Activated CD8-positive, alpha-beta memory T cell treated with anti-CD3 and anti-CD28 coated beads for 1 hour (primary cell): ENCODE results near the gene PHACTR1.

ENCODE experiments used
- DNase-seq, 2 donors: peaks; one replicate each; pipeline ENCODE4 v3.0.0-alpha.2; 2020; ENCODE audit warnings: low read depth in 1 of 2; ENCODE audit errors: extremely low read depth in 1 of 2

The PHACTR1 gene

GRCh38 chr6:13013681-13014503 is 297.3 kb downstream of the PHACTR1 start:
- no peak for DNase-seq

DNA sequence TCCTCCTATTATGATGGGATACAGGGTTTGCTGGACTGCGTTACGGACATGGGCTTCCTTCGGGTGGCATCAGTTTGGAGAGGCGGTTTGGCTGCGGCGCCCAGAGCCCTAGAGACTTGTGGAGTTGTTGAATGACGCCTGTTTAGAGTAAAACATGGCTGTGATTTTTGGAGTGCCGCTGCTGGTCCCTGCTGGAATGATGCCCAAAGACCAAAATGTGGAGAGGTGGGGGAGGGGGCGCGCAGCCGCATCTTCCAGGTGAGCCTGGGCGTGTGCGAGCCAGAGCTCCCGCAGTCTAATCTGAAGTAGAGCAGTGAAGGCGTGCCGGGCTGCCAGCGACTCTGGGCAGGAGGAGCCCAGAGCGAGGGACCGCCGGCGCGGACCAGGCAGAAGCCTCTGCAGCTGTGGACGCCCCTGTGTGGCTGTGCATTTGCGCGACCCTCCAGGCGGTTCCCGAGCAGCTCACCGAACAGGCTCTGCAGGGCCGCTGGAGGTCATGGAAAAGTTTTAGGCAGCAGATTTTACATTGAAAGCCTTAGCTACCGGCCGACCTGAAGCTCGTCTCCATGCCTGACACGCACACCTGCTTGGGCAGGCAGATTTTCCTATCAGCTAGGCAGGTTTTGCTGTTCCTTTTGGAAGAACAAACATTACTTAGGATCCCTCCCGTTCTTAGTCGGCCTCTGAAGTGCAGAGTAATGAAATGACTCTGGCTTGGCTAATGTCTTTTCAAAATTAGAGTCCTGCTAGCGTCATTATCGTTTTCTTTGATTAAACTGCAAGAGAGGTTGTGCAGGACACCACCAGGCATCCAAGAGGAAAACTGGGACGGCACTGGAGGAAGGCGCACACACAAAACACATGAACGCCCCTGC is 298.2 kb downstream of the PHACTR1 start:
- no peak for DNase-seq

DNA sequence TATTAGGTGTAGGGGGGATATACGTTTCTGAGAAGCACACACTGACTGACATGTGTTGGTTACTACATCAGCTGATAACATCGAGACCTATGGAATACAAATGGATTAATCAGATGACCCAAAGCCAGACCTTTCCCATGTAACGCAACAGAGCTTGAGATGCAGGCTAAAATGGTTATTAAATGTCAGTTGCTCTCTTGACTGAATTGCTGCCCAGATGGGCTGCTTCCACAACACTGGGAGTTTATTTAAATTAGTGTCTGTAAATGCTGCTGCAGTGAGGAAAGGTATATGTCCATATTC is 298.8 kb downstream of the PHACTR1 start:
- no peak for DNase-seq

- no peak for DNase-seq
These were observed 308.0 kb downstream of the PHACTR1 start for GRCh38 chr6:13024616-13025015.

GRCh38 chr6:13025893-13026499 is 309.4 kb downstream of the PHACTR1 start:
- DNase-seq = no peak

GRCh38 chr6:13026557-13026956 is 310.0 kb downstream of the PHACTR1 start:
- DNase-seq = no peak

GRCh38 chr6:13027207-13027606 is 310.6 kb downstream of the PHACTR1 start:
- DNase-seq = no peak

- no peak for DNase-seq
These were observed 313.8 kb downstream of the PHACTR1 start for GRCh38 chr6:13030396-13030795.

DNA sequence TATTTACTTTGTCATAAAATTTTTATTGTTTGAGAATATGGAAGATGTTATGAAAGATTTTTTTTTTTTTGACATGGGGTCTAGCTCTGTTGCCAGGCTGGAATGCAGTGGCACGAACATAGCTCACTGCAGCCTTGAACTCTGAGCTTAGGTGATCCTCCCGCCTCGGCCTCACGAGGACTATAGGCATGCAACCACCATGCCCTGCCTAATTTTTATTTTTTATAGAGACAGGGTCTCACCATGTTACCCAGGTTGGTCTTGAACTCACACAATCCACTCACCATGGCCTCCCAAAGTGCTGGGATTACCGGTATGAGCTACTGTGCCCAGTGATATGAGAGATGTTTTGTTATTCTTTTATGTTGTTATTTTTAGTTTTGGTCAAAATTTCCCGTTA is 316.0 kb downstream of the PHACTR1 start:
- no peak for DNase-seq

GRCh38 chr6:13033145-13033544 is 316.6 kb downstream of the PHACTR1 start:
- no peak for DNase-seq

- no peak for DNase-seq
These were observed 317.7 kb downstream of the PHACTR1 start for GRCh38 chr6:13034316-13034715.

DNA sequence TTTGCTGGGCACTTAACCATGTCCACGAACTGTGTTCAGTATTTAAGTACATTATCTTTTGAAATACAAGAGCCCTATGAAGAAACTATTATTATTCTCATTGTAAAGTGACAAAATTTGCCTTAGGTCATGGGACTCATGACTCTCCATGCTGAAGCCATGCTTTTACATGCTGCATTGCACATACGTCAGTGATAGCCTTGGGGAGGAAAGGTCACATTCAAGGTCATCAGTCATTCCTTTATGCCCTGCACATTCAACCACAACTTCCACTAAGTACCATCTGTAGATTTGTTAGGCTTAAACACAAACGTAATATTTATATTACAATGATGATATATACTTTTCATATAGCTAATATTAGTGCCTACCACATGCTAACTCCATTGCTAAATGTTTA is 319.0 kb downstream of the PHACTR1 start:
- no peak for DNase-seq

- no peak for DNase-seq
These were observed 321.7 kb downstream of the PHACTR1 start for GRCh38 chr6:13038315-13038714.

DNA sequence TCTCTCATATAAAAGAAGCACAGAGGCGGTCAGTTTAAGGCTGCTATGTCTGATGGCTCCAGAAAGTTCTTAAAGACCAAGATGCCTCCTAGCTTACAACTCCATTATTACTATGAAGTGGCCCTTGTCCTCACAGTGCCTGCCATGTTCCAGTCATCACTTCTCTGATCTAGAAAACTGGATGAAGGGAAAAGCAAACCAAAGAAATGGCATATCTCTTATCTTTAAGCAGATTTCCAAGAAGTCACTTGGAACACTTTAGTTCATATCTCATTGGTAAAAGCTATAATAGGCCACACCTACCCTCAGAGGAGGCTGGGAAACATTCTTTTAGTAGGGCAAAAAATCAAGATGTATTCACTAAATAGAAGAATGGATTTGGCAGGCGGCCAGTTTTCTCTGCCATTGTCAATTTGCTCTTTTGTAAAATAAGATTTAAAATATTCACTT is 322.2 kb downstream of the PHACTR1 start:
- no peak for DNase-seq

DNA sequence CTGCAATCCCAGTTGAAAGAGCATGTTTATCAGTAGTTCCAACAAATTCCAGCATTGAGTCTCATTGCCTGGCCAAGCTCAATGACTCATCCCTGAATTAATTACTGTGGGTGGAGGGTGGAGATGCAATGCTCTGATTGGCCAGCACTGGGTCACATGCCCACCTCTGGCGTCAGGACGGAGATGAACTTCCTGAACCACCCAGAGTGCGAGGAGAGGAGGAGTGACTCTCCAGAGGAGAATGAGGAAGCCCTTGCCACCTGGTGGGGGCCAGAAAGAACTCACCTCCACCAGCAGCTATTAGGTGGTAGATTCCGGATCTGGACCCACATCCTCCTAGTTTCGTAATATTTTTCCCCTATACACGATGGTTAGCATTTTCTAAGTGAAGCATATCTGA is 327.8 kb downstream of the PHACTR1 start:
- DNase-seq = no peak

GRCh38 chr6:13044896-13045295 is 328.3 kb downstream of the PHACTR1 start:
- no peak for DNase-seq

DNA sequence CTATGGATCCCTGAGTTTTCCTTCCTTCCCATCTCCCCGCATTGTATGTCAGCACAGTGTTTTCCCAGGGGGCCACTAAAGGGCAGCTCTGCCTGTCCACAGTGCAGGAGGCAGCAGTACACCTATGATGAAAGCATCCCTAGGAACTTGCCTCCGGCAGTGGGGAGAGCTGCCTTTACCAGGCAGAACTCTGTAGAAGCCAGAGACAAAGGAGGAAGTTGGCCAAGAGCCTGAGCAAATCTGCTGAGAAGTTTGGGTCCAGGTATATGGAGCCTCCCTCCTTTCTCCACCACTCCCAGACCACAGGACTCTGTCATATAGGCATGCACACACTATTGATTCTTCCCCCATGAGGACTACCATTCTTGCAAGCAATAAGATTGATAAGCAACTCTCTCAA is 329.1 kb downstream of the PHACTR1 start:
- DNase-seq = no peak

DNA sequence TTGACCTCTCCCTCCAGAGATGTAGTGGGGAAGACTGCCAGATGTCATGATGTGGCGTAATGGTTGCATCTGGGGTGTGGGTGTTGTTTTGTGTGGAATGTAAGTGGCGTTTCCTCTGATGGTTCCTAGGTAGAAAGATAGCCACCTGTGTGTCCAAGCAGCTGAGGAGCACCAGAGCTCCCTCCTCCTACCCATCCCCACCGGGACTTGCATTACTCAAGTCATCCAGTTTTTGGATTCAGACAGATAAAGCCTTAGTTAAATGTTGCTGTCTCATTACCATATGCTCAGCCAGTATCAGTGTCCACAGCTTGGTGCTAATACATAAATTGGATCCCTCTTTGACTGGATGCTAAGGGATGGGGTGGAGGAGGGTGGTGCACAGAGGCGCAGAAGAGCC is 329.5 kb downstream of the PHACTR1 start:
- DNase-seq = no peak

DNA sequence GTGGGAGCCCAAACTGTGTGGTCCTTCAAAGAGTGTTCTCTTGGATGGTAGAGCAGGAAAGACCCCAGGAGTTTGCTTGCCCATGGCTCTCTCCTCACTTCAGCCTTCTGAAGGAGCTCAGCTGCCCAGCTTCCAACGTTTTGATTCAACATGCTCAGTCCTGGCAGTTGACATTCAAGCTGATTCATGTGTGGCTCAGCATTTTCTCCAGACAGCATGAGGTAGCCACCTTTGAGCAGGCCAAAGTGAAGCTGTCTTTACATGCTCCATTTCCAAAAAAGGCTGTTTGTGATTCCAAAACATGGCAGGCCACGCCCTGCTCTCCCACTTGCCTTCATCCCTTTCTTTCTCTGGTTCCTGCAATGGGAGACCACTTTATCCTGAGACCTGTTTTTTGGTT is 331.5 kb downstream of the PHACTR1 start:
- DNase-seq = no peak

GRCh38 chr6:13049666-13050254 is 333.2 kb downstream of the PHACTR1 start:
- DNase-seq = no peak

- DNase-seq = no peak
These were observed 336.5 kb downstream of the PHACTR1 start for GRCh38 chr6:13053006-13053461.
